ENCODE data around the gene RNF10. TPM values are rescaled to one million over a fixed set of nuclear protein-coding genes. Genes with fewer than 3 reads are reported as not detected.

The RNF10 gene
- total and polyA plus RNA-seq, 10 of the 15 experiments (the other 5 are each of a cell fraction or from before 2014, with no cell fraction given): 48.2 to 127 (median 64.5) TPM

GRCh38 chr12:120496413-120497340, 37.5 kb upstream of the RNF10 start (continued):
- TF ChIP-seq, protein P1, sequence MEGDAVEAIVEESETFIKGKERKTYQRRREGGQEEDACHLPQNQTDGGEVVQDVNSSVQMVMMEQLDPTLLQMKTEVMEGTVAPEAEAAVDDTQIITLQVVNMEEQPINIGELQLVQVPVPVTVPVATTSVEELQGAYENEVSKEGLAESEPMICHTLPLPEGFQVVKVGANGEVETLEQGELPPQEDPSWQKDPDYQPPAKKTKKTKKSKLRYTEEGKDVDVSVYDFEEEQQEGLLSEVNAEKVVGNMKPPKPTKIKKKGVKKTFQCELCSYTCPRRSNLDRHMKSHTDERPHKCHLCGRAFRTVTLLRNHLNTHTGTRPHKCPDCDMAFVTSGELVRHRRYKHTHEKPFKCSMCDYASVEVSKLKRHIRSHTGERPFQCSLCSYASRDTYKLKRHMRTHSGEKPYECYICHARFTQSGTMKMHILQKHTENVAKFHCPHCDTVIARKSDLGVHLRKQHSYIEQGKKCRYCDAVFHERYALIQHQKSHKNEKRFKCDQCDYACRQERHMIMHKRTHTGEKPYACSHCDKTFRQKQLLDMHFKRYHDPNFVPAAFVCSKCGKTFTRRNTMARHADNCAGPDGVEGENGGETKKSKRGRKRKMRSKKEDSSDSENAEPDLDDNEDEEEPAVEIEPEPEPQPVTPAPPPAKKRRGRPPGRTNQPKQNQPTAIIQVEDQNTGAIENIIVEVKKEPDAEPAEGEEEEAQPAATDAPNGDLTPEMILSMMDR (IDR thresholded peaks at IDR 0.05 in 2 of 3, conservative IDR thresholded peaks at IDR 0.05 in 1 of 3; ENCODE audit: control insufficient read depth in 2 of 3, extremely low read depth in 1 of 3, insufficient read depth in 1 of 3, low read depth in 3 of 3, low read length in 3 of 3): peak in 2 of 3 experiments; percentile 16 to 32; a peak in 2 of 6 replicates
- TF ChIP-seq KDM1A (IDR thresholded peaks at IDR 0.05; ENCODE audit: borderline replicate concordance) (no peak), CREM (IDR thresholded peaks at IDR 0.05; ENCODE audit: low read depth) (no peak), ZNF24 (IDR thresholded peaks at IDR 0.05) (no peak), HDGF (IDR thresholded peaks at IDR 0.05) (no peak), RCOR1 (conservative IDR thresholded peaks at IDR 0.05; ENCODE audit: low read depth, low read length) (no peak), ZNF217 (IDR thresholded peaks at IDR 0.05) (no peak), SRF (IDR thresholded peaks at IDR 0.05; ENCODE audit: low read depth in 2 of 2, low read length in 2 of 2) (no peak), SIN3A (IDR thresholded peaks at IDR 0.05; ENCODE audit: low read depth, low read length) (no peak), RBBP5 (conservative IDR thresholded peaks at IDR 0.05) (no peak), NFYA (IDR thresholded peaks at IDR 0.05; ENCODE audit: borderline replicate concordance, low read depth, low read length) (no peak), PAX5 (IDR thresholded peaks at IDR 0.05; ENCODE audit: borderline replicate concordance, low read depth, low read length) (0 out of 2 replicates have a peak, but pooled peaks have one; percentile 26), EED (IDR thresholded peaks at IDR 0.05; ENCODE audit: low read depth) (0 out of 2 replicates have a peak, but pooled peaks have one; percentile 42), TAF1 (IDR thresholded peaks at IDR 0.05; ENCODE audit: borderline replicate concordance, low read depth, low read length) (0 out of 2 replicates have a peak, but pooled peaks have one; percentile 14), WRNIP1 (IDR thresholded peaks at IDR 0.05; ENCODE audit: borderline replicate concordance, low read depth, low read length) (no peak), PAX8 (IDR thresholded peaks at IDR 0.05) (no peak), NR2C2 (IDR thresholded peaks at IDR 0.05; ENCODE audit: borderline replicate concordance, control insufficient read depth, insufficient read length, low read depth) (no peak), PML (IDR thresholded peaks at IDR 0.05; ENCODE audit: low read length) (no peak), SP1 (IDR thresholded peaks at IDR 0.05; ENCODE audit: low read depth, low read length) (no peak), POU2F2 (IDR thresholded peaks at IDR 0.05; ENCODE audit: borderline replicate concordance, low read depth, low read length) (no peak), EGR1 (IDR thresholded peaks at IDR 0.05; ENCODE audit: borderline replicate concordance in 1 of 2, low read depth in 2 of 2, low read length in 2 of 2) (peak in 1 of 2 experiments; percentile 74; a peak in 2 of 3 replicates), JUNB (IDR thresholded peaks at IDR 0.05) (no peak), CBX5 (IDR thresholded peaks at IDR 0.05; ENCODE audit: low read depth) (no peak), CREB1 (IDR thresholded peaks at IDR 0.05; ENCODE audit: low read depth) (no peak), ZBTB11 (CRISPR knock-in tag; IDR thresholded peaks at IDR 0.05) (no peak)
- TF ChIP-seq, protein P2, sequence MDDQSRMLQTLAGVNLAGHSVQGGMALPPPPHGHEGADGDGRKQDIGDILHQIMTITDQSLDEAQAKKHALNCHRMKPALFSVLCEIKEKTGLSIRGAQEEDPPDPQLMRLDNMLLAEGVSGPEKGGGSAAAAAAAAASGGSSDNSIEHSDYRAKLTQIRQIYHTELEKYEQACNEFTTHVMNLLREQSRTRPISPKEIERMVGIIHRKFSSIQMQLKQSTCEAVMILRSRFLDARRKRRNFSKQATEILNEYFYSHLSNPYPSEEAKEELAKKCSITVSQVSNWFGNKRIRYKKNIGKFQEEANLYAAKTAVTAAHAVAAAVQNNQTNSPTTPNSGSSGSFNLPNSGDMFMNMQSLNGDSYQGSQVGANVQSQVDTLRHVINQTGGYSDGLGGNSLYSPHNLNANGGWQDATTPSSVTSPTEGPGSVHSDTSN (IDR thresholded peaks at IDR 0.05; ENCODE audit: insufficient replicate concordance, low read depth, low read length): no peak

All from GM12878 (cell line).